ENCODE measurements around the gene VPS37B. TPM values are rescaled to one million over a fixed set of nuclear protein-coding genes. Genes with fewer than 3 reads are reported as not detected.

The VPS37B gene
- total RNA-seq, 4 donors from 2014 or later = 49.5 to 92.8 (median 58.4) TPM

GRCh38 chr12:122850695-122851350 is 45.1 kb downstream of the VPS37B start:
- DNase-seq = no peak
- Histone ChIP-seq H3K27me3 (no peaks in the 10 kb centered on the region), H3K27ac (no peak overlapping the region), H3K36me3 (peaks cover 0 to 51% (median 0%) of the 10 kb centered on the region in 3 donors), H3K4me1 (no peaks in the 10 kb centered on the region), H3K9me3 (no peaks in the 10 kb centered on the region), H3K4me3 (no peak overlapping the region)
- TF ChIP-seq CTCF (IDR thresholded peaks at IDR 0.05) (no peak), POLR2A (IDR thresholded peaks at IDR 0.05) (no peak)

GRCh38 chr12:122850048-122850445 is 45.9 kb downstream of the VPS37B start:
- peaks cover 0 to 43% (median 0%) of the 10 kb centered on the region in 3 donors for H3K36me3 ChIP-seq
- DNase-seq = no peak
- no peak for TF ChIP-seq CTCF (IDR thresholded peaks at IDR 0.05)

GRCh38 chr12:122849352-122850047 is 46.4 kb downstream of the VPS37B start:
- Histone ChIP-seq H3K9me3 (no peaks in the 10 kb centered on the region), H3K4me3 (no peak overlapping the region), H3K27ac (no peak overlapping the region), H3K27me3 (no peaks in the 10 kb centered on the region), H3K4me1 (no peaks in the 10 kb centered on the region), H3K36me3 (peaks cover 0 to 38% (median 0%) of the 10 kb centered on the region in 3 donors)
- no peak for DNase-seq
- TF ChIP-seq POLR2A (IDR thresholded peaks at IDR 0.05) = no peak
- no peak for TF ChIP-seq CTCF (IDR thresholded peaks at IDR 0.05)

More at GRCh38 chr12:122850048-122850445, 45.9 kb downstream of the VPS37B start:
- no peak overlapping the region for H3K4me3 ChIP-seq
- no peaks in the 10 kb centered on the region for H3K27me3 ChIP-seq
- no peak overlapping the region for H3K27ac ChIP-seq
- no peaks in the 10 kb centered on the region for H3K4me1 ChIP-seq
- no peaks in the 10 kb centered on the region for H3K9me3 ChIP-seq

- Histone ChIP-seq H3K27ac (no peak overlapping the region), H3K9me3 (no peaks in the 10 kb centered on the region), H3K36me3 (peaks cover 0 to 34% (median 0%) of the 10 kb centered on the region in 3 donors), H3K4me1 (no peaks in the 10 kb centered on the region), H3K4me3 (no peak overlapping the region), H3K27me3 (no peaks in the 10 kb centered on the region)
- no peak for DNase-seq
- TF ChIP-seq CTCF (IDR thresholded peaks at IDR 0.05) (no peak), POLR2A (IDR thresholded peaks at IDR 0.05) (no peak)
These were observed 47.2 kb downstream of the VPS37B start for GRCh38 chr12:122848471-122849351.

GRCh38 chr12:122847921-122848421 is 48.0 kb downstream of the VPS37B start:
- H3K27me3 ChIP-seq = no peaks in the 10 kb centered on the region
- H3K4me3 ChIP-seq = no peak overlapping the region
- H3K36me3 ChIP-seq = peaks cover 0 to 34% (median 0%) of the 10 kb centered on the region in 3 donors
- H3K9me3 ChIP-seq = no peaks in the 10 kb centered on the region
- TF ChIP-seq POLR2A (IDR thresholded peaks at IDR 0.05) (no peak), CTCF (IDR thresholded peaks at IDR 0.05) (no peak)
- DNase-seq = no peak
- no peak overlapping the region for H3K27ac ChIP-seq
- H3K4me1 ChIP-seq = peaks cover 0 to 2% (median 0%) of the 10 kb centered on the region in 4 donors
